Stimulated activated CD8-positive, alpha-beta memory T cell treated with anti-CD3 and anti-CD28 coated beads, Interleukin-7, amount 100 ng/mL, for 4 hours (primary cell): ENCODE data around the gene KDM6A.
"Not testable (repeated sequence)": the region's sequence is repeated elsewhere in the genome, so short reads cannot be mapped to it uniquely, and the experiment has no call there.

ENCODE experiments used
- DNase-seq, 2 donors: peaks; one replicate each; pipeline ENCODE4 v3.0.0-alpha.2; 2020; ENCODE audit warnings: low read depth in 2 of 2

The KDM6A gene

DNA sequence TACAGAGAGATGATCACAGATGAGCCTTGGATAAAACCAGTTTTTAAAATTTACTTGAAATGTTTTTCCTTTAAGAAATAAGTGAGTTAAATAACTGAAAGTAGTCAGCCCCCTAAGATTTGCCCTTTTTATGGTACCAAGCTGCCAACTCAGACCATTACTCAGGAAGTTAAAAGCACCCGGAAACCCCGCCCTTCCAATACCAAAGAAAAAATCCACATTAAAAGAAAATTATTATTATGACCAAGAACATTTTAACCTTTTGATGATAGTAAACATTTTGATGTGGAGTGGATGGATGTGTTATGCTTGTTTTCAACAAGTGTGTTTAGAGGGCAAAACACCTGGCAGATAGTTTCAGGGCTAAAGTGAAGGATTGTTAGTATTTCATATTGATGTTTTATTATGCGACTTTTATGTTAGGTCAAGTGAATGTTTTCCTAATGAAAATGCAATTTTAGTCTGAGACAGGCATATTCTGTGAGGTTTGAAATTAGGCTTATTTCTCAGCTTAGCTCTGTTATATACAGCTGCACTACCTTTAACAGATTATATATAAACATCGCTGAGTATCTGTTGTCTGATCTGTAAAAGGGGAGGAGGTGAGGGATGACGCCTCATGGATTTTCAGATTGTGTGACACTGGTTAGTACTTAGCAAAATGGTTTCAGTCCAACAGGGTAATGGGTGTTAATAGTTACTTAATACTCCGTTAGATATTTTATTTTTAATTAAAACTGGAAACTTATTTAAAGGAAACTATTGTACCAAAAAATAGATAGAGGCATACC is 89.0 kb downstream of the KDM6A start:
- no peak for DNase-seq

DNA sequence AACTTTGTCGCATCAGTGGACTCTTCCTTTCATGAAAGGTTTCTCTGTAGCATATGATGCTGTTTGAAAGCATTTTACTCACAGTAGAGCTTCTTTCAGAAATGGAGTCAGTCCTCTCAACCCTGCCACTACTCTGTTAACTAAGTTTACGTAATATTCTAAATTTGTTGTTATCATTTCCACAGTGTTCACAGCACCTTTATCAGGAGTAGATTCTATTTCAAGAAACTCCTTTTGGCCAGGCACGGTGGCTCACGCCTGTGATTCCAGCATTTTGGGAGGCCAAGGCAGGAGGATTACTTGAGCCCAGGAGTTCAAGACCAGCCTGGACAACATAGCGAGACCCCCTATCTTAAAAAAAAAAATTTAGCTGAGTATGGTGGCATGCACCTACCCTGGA is 90.0 kb downstream of the KDM6A start:
- DNase-seq = no peak

DNA sequence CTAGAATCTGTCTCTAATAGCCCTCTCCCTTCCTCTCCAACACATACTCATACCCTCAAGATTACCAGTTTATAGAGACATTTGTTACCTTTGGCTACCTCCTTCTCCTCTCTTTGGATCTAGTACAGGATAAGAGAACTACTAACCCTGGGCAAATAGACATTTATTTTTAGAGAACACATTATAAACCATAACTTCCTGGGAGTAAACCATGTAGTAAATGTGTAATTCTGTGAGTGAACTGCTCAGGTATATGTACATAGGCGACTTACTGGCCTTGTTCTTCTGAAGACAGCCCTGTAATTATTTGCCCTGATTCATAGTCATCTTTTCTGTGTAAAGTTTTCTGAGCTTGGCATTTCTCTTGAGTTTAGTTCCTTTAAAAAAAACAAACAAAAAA is 94.2 kb downstream of the KDM6A start:
- no peak for DNase-seq

DNA sequence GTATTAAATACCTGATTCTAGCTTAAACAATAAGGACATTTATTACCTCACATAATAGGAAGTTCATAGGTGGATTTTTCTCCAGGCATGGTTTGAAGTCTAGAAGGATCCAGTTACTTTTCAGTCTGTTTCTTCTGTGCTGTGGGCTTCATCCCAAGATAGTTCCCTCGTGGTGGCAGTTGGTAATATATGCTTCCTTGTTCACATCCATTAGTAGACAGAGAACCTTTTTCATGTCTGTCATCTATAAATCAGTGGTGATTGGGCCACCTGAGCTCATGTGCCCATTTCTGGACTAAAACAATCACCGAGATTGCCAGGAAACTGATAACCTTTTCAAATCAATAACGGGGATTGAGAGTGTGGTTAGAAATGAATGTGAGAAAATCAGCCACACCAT is 97.7 kb downstream of the KDM6A start:
- no peak for DNase-seq

DNA sequence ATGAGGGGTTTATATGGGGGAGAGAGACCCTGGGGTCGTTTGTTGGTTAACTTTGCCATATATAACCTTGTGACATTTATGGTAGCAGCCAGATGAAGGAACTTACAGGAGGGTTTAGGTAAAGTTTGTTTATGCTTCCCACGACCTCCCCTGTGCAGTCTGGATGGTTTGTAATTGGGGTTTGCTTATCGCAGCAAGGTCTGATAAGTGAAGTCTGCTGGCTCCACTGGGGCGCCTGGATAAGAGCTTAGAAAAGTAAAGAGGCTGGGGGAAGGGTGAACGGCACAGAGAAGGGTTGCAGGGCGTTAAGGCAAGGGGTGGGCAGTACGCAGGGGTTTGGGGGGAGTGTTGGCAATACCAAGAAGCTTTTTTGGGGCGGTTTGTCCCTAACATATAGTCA is 98.7 kb downstream of the KDM6A start:
- no peak for DNase-seq

DNA sequence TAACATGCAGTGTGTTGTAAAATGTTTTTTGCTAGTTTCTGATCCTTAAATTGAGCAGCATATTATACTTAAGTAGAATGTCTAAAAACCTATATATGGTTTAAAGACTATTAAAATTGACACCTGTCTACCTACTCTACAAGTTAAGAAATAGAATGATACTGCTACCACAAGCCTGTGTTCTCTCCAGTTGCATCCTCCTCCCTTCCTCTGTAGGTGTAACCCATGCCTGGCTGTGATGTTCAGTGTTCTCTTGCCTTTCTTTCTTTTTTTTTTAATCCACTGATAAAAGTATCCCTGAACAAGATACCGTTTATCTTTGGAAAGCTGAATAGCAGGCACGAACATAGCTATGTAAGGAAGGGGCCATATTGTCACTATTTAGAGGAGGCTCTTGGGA is 99.1 kb downstream of the KDM6A start:
- no peak for DNase-seq

DNA sequence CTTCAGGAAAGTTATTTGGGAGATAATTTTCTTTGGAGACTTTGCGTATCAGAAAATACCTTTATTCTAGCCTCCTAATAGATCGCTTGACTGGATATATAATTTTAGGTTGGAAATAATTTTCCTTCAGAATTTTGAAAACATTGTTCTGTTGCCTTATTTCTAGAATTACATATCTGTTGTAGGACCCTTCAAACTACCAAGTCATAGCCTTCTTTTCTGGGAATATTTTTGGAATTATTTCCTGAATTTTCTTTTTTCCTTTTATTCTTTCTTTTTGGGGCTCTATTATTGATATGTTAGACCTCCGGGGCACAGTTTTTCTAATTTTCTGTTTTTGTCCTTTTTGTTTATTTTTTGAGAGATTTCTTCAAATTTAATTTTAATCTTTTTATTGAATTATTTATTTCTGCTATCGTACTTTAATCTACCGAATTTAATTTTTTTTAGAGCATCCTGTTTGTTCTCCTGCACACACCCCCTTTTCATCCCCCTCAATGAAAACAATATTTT is 100.5 kb downstream of the KDM6A start:
- no peak for DNase-seq

DNA sequence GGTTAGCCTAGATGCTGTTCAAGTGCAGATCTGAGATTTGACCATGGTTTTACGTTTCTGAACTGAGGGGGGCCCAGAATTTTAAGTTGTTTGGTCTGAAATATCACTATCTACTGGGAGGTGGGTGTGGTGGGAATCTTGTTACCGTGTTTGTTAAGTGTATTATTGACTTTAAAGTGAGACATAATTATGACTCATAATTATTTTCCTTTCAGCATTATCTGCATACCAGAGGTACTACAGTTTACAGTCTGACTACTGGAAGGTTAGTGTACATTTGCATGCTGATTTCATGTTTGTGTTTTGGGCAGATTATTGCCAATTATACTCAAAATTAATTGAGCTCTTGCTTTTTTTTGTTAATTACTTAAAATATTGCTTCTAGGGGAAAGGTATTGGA is 101.5 kb downstream of the KDM6A start:
- no peak for DNase-seq

DNA sequence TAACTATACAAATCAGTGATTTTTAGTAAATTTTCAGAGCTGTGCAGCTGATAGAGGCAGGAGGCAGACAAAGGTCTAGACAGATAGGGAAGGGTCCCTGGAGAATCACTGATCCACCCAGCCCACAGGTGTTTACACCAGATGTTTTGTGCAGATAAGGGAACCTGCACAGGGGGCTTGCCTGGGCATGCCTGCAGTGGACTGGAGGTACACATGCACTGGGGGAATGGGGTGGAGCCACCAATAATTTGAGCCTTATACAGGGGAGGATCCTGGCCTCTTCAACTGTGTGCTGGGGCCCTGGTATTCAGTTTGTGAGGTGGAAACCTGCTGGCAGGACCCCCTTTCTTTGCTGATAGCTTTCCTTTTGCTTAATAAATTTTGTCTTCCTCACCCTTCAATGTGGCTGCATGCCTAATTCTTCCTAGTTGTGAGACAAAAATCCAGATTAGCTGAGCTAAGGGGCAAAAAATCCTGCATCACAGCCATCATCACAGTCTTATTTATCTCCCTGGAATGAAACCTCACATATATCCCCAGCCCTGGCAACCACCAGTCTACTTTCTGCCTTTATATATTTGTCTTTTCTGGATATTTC is 102.8 kb downstream of the KDM6A start:
- DNase-seq = no peak

DNA sequence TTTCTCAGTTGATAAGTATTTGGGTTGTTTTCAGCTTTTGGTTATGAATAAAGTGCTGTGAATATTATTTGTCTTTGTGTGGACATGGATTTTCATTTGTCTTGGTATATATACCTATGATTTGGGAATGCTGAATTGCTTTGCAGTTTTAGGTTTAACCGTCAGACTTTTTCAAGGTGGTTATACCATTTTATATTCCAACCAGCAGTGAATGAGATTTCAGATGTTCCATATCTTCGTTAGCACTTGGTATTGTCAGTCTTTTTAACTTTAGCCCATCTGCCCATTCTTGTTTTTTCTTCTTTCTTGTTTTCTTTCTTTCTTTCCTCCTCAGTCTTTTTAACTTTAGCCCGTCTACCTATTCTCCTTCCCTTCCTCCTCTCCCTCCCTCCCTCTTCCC is 106.0 kb downstream of the KDM6A start:
- DNase-seq = no peak

DNA sequence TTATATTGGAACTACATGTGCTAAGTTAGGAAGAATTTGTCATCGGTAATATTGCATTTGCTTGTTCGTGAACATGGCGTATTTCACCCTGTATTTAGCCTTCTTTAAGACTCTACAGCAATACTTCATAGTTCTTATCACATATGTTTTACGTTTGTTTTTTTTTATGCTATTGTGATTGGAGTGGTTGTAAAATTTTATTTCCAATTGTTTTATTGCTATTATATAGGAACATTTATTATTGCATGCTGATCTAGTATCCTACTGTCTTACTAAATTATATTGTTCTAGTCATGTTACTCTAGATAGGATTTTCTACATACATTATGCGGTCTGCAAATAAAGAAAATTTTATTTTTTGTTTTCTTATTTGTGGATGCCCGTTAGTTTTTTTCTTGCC is 107.4 kb downstream of the KDM6A start:
- no peak for DNase-seq

DNA sequence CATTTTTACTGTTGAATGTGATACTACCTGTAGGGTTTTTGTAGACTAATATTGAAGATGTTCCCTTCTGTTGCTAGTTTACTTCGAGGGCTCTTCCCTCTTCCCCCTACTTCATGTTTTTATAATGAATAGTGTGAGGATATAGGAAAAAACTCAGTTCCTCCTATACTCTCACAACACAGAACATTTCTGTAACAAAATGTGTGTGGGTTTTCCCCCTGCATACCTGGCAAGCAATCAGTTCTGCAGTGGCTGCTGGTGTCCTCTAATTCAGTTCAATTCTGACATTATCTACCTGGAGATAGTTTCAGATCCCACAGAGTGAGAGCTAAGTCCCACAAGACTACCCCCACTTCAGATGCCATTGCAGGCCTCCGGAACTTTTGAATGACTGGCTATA is 107.9 kb downstream of the KDM6A start:
- DNase-seq = no peak

DNA sequence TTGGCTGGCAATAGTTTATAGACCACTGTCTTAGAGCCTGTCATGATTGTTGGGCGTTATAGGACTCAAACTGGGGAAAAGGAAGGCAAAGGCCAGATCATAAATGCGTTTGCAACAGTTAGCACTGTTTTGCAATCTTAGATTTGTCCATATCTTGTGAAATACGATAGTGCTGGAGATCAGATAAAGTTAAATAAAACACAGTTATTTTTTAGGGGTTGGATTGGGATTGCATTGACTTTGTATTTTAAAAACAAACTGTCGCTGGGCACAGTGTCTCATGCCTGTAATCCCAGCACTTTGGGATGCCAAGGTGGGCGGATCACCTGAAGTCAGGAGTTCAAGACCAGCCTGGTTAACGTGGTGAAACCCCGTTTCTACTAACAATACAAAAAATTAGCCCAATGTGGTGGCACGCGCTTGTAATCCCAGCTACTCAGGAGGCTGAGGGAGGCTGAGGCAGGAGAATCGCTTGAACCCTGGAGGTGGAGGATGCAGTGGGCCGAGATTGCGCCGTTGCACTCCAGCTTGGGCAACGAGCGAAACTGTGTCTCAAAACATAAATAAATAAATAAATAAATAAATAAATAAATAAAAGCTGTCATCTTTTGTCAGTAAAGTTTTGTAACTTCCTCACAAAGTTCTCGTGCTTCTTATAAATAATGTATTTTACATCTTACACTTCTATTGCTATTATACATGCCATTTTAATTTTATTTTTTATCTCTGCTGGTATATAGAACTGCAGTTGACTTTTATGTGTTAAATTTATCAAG is 117.2 kb downstream of the KDM6A start:
- no peak for DNase-seq

DNA sequence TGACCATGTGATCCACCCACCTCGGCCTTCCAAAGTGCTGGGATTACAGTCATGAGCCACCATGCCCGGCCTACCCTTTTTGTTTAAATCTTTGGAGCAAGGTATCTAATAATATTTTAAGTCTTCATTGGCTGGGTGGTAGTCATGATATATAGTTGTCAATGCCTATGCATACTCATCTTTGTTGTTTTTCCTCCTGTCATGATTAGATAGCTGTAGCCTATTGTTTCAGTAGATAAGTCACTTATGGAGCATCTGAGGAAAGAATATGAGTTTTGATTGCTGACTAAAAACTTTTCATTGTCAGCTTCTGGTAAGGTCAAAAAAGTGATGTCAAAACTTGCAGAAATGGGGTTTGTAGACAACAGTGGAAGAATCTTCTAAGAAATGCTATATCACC is 119.8 kb downstream of the KDM6A start:
- no peak for DNase-seq

DNA sequence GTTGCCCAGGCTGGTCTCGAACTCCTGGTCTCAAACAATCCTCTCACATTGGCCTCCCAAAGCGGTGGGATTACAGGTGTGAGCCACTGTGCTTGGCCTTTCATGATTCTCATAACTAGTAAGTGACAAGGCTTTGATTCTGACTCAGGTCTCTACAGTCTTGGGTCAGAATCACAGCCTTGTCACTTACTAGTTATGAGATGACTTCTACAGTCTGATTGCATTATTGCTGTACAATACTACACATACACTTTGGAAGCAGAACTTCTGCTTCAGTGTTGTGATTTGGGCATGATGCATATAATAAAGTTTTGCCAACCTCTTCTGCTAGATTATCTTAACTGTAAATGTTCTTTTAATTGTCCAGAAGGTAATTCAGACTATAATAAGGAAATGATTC is 123.3 kb downstream of the KDM6A start:
- no peak for DNase-seq

DNA sequence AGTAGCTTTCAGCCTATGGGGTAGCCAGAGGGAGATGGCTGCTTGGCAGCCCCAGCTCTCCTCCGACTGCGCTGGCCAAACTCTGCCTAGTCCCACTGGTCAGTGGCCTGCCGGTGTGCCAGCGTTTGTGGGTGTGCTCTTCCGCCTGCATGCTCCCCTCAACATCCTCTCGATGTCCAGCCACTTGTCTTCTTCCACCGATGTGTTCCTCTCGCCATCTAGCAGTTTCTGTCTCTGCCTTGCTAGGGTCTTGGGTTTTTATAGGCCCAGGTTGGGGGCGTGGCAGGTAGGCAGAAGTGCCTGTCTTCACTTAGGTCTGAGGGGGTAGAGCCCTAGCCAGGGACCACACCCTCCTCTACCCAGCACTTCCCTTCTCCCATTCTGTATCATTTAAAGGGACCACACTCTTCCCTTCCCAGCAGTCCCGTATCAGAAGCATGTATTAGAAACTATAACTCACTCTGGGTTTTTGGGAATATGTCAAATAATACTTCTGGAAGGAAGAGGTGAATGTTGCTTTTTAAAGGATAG is 124.4 kb downstream of the KDM6A start:
- no peak for DNase-seq

DNA sequence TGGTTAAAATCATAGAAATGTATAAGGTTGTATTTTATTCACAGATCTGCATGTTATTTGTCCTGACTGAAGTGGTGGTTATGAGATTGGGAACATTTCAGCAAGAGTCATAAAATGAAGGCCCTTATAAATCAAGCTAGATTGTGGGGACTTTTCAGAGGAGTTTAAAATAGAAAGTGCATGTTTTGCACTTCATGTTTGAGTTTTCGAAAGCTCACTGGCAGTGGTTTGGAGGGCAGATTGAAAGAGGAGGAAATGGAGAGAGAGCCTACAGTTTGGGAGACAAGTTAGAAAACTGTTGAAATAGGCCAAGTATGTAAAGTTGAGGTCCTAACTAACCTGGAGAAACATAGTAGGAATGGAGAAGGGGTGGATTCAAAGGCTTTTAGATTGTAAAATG is 124.9 kb downstream of the KDM6A start:
- DNase-seq = no peak

DNA sequence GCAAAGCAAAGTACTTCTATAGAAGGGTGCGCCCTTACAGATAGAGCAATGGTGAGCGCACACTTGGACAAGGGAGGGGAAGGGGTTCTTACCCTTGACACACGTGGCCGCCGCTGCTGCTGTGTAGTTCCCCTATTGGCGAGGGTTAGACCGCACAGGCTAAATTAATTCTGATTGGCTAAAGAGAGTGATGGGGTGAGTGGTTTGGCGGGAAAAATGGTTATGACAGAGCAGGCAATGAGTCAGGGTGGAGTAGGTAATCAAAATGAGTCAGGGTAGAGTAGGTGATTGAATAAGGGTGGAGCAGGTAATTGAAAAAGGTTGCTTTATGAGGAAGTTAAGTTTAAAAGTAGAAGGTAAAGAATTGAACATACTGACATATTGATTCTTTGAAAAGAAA is 126.2 kb downstream of the KDM6A start:
- DNase-seq = not testable (repeated sequence)

DNA sequence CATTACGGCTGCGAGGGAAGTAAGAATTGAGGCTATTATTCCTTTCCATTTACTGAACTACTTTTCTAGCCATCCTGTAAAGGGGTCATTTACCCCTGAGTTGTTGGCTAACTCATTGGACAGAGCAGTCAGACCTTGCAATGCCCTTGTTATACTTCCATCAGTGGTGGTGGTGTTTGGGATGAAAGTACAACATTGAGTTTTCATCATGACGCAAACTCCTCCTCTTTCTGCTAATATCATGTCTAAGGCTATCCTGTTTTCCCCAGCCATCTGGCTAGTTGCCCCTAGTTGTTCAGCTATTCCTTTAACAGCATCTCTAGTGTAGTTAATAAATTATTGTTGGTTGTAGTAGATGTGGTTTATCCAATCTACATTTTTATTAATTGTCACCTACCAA is 126.9 kb downstream of the KDM6A start:
- not testable (repeated sequence) for DNase-seq

DNA sequence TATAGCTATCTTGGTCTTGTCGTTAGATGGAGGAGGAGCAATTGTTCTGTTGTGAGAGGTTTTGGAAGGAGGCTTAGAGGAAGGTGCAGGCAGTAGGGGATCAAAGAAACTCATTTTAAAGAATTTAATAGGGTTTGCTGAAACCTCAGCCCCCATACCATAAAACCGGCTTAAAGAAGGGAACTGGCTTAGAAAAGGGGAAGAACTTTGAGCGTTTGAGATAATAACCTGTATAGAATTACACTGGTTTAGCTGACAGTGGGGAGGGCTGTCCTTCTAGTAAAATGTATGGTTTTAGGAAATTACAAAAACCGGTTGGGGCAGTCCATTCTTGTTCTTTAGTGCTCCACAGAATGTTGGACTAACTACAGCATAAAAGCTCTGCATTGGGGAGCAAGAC is 128.1 kb downstream of the KDM6A start:
- no peak for DNase-seq

DNA sequence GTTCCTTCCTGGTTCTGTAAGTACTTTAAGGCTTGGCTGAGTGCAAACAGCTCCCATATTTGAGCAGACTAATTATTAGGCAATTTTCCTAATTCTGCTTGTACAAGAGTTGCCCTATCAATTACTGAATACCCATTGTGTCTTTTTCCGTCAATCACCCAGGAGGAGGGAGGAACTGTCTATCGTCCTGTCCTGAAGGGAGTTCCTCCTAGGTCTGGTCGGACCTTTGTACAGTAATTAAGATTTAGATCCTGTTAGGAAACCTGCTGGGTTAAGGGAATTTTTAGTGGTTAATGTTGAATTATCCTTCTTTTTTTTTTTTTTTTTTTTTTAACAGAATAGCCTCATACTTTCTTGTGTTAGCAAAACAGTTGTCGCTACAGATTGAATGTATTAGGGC is 130.1 kb downstream of the KDM6A start:
- DNase-seq = no peak

DNA sequence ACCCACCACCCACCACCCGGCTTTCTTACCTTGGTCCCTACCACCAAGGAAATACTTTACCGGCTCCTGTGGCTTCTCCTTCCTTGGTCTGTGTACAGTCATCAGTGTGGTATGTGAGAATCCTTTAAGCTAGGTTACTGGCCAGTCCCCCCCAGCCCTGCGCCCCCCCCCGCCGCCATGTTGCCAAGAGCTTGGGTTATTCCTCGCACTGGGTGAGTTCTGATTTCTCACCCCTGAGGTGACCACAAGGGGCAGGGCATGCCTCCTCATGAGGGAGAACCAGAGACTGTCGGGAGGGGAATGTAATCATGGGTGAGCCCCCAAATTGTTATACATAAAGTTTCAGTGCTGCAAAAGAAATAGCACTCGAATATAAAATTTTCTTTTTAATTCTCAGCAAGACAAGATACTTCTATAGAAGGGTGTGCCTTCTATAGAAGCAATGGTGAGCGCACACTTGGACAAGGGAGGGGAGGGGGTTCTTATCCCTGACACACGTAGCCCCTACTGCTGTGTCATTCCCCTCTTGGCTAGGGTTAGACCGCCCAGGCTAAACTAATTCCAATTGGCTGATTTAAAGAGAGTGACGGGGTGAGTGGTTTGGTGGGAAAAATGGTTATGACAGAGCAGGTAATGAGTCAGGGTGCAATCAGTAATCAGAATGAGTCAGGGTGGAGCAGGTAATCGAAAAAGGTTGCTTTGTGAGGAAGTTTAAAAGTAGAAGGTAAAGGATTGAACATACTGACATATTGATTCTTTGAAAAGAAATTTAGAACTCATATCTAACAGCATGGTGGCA is 133.2 kb downstream of the KDM6A start:
- no peak for DNase-seq
